Tibial nerve (tissue), 3 donors: Measurements from ENCODE around the gene COPA.

Experiments
- POLR2A ChIP-seq, 2 donors: fragments of 450-650 bp; IDR thresholded peaks; one replicate each; pipeline ENCODE4 v1.6.1; 2017; ENCODE audit warnings: antibody characterized with exemption in 2 of 2, mild to moderate bottlenecking in 2 of 2, moderate library complexity in 2 of 2
- TF ChIP-seq, protein P1 (sequence below), 5 experiments: fragments of 200-600 bp in 3 of 5; fragments of 450-650 bp in 2 of 5; sonication (generic) in 3 of 5; IDR thresholded peaks; one replicate each; pipeline ENCODE4 v1.5.1; 2016 to 2019; ENCODE audit warnings: antibody characterized with exemption in 5 of 5, mild to moderate bottlenecking in 3 of 5, moderate library complexity in 2 of 5

DNA sequence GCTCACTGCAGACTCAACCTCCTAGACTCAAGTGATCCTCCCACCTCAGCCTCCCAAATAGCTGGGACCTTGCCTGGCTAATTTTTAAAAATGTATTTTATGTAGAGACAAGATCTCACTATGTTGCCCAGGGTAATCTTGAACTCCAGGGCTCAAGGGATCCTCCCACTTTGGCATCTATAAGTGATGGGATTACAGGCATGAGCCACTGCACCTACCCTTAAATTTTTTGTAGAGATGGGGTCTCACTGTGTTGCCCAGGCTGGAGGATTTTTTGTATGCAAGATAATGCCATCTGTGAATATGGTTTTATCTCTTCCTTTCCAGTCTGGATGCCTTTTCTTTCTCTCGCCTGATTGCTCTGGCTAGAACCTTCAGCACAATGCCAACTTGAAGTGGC is 72.0 kb downstream of the COPA start:
- TF ChIP-seq, protein P1, sequence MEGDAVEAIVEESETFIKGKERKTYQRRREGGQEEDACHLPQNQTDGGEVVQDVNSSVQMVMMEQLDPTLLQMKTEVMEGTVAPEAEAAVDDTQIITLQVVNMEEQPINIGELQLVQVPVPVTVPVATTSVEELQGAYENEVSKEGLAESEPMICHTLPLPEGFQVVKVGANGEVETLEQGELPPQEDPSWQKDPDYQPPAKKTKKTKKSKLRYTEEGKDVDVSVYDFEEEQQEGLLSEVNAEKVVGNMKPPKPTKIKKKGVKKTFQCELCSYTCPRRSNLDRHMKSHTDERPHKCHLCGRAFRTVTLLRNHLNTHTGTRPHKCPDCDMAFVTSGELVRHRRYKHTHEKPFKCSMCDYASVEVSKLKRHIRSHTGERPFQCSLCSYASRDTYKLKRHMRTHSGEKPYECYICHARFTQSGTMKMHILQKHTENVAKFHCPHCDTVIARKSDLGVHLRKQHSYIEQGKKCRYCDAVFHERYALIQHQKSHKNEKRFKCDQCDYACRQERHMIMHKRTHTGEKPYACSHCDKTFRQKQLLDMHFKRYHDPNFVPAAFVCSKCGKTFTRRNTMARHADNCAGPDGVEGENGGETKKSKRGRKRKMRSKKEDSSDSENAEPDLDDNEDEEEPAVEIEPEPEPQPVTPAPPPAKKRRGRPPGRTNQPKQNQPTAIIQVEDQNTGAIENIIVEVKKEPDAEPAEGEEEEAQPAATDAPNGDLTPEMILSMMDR (IDR thresholded peaks at IDR 0.05) = no peak
- no peak for TF ChIP-seq POLR2A (IDR thresholded peaks at IDR 0.05)
